ENCODE results near the gene HEATR5A.
"Not testable (repeated sequence)": the region's sequence is repeated elsewhere in the genome, so short reads cannot be mapped to it uniquely, and the experiment has no call there.

The HEATR5A gene

GRCh38 chr14:31256534-31257243, 163.7 kb downstream of the HEATR5A start:
- DNase-seq (ENCODE audit: low read depth), result no peak

GRCh38 chr14:31255918-31256317, 164.4 kb downstream of the HEATR5A start:
- DNase-seq (ENCODE audit: low read depth), result not testable (repeated sequence)

GRCh38 chr14:31255286-31255685, 165.1 kb downstream of the HEATR5A start:
- no peak for DNase-seq (ENCODE audit: low read depth)

GRCh38 chr14:31253746-31254471, 166.4 kb downstream of the HEATR5A start:
- no peak for DNase-seq (ENCODE audit: low read depth)

- no peak for DNase-seq (ENCODE audit: low read depth)
These were observed 167.5 kb downstream of the HEATR5A start for GRCh38 chr14:31252865-31253264.

- DNase-seq (ENCODE audit: low read depth), result no peak
These were observed 169.1 kb downstream of the HEATR5A start for GRCh38 chr14:31251028-31251958.

GRCh38 chr14:31244626-31245025, 175.7 kb downstream of the HEATR5A start:
- no peak for DNase-seq (ENCODE audit: low read depth)

- no peak for DNase-seq (ENCODE audit: low read depth)
These were observed 176.5 kb downstream of the HEATR5A start for GRCh38 chr14:31243860-31244259.

- not testable (repeated sequence) for DNase-seq (ENCODE audit: low read depth)
These were observed 178.0 kb downstream of the HEATR5A start for GRCh38 chr14:31242161-31242940.

Measured in activated gamma-delta T cell treated with anti-CD3 and anti-CD28 coated beads, Interleukin-2, amount 50 U/mL, for 16 hours (primary cell).